ENCODE measurements around the gene COA7. TPM values are rescaled to one million over a fixed set of nuclear protein-coding genes. Genes with fewer than 3 reads are reported as not detected.
A peak's percentile ranks its signal among the peaks of the same experiment; 100 is the strongest.

The COA7 gene
- total and polyA plus RNA-seq, 4 donors: 4.7 to 14.1 (median 8.7) TPM

DNA sequence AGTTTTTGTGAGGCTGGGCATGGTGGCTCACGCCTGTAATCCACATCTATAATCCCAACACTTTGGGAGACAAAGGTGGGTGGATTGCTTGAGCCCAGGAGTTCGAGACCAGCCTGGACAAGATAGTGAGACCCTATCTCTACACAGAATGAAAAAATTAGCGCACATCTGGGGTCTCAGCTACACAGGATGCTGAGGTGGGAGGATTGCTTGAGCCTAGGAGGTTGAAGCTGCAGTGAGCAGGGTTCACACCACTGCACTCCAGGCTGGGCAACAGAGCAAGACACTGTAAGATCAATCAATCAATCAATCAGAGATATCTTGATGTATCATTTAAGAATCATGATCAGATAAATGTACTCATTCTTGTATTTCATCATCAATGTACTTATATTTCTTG is 35.2 kb upstream of the COA7 start:
- H3K27me3 ChIP-seq (ENCODE audit: control insufficient read depth in 4 of 4, insufficient read depth in 4 of 4, low read length in 3 of 4): no peaks in the 10 kb centered on the region
- H3K27ac ChIP-seq (ENCODE audit: low read depth in 1 of 2, low read length in 2 of 2): no peak overlapping the region
- no peaks in the 10 kb centered on the region for H3K9me3 ChIP-seq (ENCODE audit: control insufficient read depth in 4 of 4, low read length in 3 of 4)
- no peak overlapping the region for H3K4me3 ChIP-seq (ENCODE audit: low read depth in 1 of 3, low read length in 3 of 3)
- H3K9ac ChIP-seq (ENCODE audit: low read depth in 1 of 2, low read length in 2 of 2): no peak overlapping the region
- H3K4me1 ChIP-seq (ENCODE audit: control insufficient read depth in 4 of 4, insufficient read depth in 4 of 4, low read length in 3 of 4): peaks cover 10 to 18% (median 17%) of the 10 kb centered on the region in 4 donors
- TF ChIP-seq, protein P1, sequence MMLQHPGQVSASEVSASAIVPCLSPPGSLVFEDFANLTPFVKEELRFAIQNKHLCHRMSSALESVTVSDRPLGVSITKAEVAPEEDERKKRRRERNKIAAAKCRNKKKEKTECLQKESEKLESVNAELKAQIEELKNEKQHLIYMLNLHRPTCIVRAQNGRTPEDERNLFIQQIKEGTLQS (IDR thresholded peaks at IDR 0.05): no peak
- TF ChIP-seq FOXA2 (IDR thresholded peaks at IDR 0.05) (no peak), RAD21 (IDR thresholded peaks at IDR 0.05) (no peak)
- TF ChIP-seq, protein P2, sequence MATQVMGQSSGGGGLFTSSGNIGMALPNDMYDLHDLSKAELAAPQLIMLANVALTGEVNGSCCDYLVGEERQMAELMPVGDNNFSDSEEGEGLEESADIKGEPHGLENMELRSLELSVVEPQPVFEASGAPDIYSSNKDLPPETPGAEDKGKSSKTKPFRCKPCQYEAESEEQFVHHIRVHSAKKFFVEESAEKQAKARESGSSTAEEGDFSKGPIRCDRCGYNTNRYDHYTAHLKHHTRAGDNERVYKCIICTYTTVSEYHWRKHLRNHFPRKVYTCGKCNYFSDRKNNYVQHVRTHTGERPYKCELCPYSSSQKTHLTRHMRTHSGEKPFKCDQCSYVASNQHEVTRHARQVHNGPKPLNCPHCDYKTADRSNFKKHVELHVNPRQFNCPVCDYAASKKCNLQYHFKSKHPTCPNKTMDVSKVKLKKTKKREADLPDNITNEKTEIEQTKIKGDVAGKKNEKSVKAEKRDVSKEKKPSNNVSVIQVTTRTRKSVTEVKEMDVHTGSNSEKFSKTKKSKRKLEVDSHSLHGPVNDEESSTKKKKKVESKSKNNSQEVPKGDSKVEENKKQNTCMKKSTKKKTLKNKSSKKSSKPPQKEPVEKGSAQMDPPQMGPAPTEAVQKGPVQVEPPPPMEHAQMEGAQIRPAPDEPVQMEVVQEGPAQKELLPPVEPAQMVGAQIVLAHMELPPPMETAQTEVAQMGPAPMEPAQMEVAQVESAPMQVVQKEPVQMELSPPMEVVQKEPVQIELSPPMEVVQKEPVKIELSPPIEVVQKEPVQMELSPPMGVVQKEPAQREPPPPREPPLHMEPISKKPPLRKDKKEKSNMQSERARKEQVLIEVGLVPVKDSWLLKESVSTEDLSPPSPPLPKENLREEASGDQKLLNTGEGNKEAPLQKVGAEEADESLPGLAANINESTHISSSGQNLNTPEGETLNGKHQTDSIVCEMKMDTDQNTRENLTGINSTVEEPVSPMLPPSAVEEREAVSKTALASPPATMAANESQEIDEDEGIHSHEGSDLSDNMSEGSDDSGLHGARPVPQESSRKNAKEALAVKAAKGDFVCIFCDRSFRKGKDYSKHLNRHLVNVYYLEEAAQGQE (IDR thresholded peaks at IDR 0.05): no peak
- DNase-seq (ENCODE audit: low spot score): no peak
- WGBS: 97% methylated on average over 3 of the region's 3 CpGs
- H3K36me3 ChIP-seq (ENCODE audit: control insufficient read depth in 4 of 4, insufficient read depth in 3 of 4, low read depth in 1 of 4, low read length in 3 of 4): peaks cover 0 to 4% (median 0%) of the 10 kb centered on the region in 4 donors

DNA sequence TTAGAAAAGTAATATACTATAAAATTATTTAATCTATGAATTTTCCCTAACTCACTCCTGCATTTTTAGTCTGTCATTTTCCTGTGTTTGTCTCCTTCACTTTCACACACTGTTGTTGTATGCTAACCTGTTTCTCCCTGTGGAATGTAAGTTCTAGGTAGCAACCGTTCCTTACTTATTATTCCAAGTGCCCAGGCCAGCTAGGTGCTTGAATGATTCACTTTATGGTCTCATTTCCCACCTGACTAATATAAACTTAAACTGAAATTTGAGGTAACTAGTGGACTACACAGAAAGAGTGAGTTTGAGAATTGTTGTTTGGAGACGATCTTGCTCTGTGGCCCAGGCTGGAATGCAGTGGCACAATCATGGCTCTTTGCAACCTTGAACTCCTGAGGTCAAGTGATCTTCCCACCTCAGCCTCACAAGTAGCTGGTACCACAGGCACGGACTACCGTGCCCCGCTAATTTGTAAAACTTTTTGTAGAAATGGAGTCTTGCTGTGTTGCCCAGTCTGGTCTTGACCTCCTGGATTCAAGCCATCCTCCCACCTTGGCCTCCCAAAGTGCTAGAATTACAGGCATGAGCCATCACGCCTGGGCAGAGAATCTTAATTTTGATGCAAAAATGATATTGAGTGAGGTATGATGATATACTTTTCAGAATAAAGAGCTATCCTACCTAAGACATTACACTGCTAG is 30.0 kb upstream of the COA7 start:
- TF ChIP-seq, protein P3, sequence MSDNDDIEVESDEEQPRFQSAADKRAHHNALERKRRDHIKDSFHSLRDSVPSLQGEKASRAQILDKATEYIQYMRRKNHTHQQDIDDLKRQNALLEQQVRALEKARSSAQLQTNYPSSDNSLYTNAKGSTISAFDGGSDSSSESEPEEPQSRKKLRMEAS (IDR thresholded peaks at IDR 0.05): no peak
- TF ChIP-seq RAD21 (IDR thresholded peaks at IDR 0.05) (no peak), GABPA (IDR thresholded peaks at IDR 0.05 in 1 of 2, conservative IDR thresholded peaks at IDR 0.05 in 1 of 2) (no peak), RXRA (IDR thresholded peaks at IDR 0.05) (peak in 1 of 2 donors; percentile 14)
- TF ChIP-seq, protein P4, sequence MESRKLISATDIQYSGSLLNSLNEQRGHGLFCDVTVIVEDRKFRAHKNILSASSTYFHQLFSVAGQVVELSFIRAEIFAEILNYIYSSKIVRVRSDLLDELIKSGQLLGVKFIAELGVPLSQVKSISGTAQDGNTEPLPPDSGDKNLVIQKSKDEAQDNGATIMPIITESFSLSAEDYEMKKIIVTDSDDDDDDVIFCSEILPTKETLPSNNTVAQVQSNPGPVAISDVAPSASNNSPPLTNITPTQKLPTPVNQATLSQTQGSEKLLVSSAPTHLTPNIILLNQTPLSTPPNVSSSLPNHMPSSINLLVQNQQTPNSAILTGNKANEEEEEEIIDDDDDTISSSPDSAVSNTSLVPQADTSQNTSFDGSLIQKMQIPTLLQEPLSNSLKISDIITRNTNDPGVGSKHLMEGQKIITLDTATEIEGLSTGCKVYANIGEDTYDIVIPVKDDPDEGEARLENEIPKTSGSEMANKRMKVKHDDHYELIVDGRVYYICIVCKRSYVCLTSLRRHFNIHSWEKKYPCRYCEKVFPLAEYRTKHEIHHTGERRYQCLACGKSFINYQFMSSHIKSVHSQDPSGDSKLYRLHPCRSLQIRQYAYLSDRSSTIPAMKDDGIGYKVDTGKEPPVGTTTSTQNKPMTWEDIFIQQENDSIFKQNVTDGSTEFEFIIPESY (IDR thresholded peaks at IDR 0.05): no peak
- 67% methylated on average over 6 of the region's 6 CpGs for WGBS
- Histone ChIP-seq H3K9me3 (ENCODE audit: control insufficient read depth in 4 of 4, low read length in 3 of 4) (no peaks in the 10 kb centered on the region), H3K4me3 (ENCODE audit: low read depth in 1 of 3, low read length in 3 of 3) (peak overlapping the region in 1 of 3 donors; percentile 96), H3K36me3 (ENCODE audit: control insufficient read depth in 4 of 4, insufficient read depth in 3 of 4, low read depth in 1 of 4, low read length in 3 of 4) (peaks cover 0 to 4% (median 0%) of the 10 kb centered on the region in 4 donors), H3K27me3 (ENCODE audit: control insufficient read depth in 4 of 4, insufficient read depth in 4 of 4, low read length in 3 of 4) (no peaks in the 10 kb centered on the region), H3K27ac (ENCODE audit: low read depth in 1 of 2, low read length in 2 of 2) (peak overlapping the region in 1 of 2 donors; percentile 6), H3K4me1 (ENCODE audit: control insufficient read depth in 4 of 4, insufficient read depth in 4 of 4, low read length in 3 of 4) (peaks cover 7 to 21% (median 16%) of the 10 kb centered on the region in 4 donors), H3K9ac (ENCODE audit: low read depth in 1 of 2, low read length in 2 of 2) (no peak overlapping the region)
- no peak for DNase-seq (ENCODE audit: low spot score)

DNA sequence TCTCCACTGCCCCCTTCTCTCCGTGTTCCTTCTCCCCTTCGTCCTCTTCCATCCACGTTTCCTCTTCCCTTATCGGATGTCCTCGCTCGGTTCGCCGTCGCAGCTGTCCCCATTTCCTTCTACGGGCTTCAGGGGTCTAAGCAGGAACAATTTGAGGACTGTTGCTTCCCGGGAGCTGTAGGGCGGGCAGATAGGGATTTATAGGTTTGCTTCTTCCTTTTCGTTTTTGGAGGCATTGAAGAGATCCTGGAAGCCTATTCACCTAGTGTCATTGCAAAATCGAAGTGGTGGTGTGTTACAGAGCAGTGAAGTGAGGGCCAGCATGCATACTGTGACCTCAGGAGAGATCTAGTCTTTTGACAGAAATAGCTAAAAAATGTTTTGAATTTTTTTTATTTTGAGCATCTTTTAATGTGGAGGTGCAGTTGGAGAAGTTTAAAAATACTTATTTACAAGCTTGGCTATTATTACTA is 29.0 kb upstream of the COA7 start:
- Histone ChIP-seq H3K4me1 (ENCODE audit: control insufficient read depth in 4 of 4, insufficient read depth in 4 of 4, low read length in 3 of 4) (peaks cover 7 to 21% (median 16%) of the 10 kb centered on the region in 4 donors), H3K27me3 (ENCODE audit: control insufficient read depth in 4 of 4, insufficient read depth in 4 of 4, low read length in 3 of 4) (no peaks in the 10 kb centered on the region), H3K9ac (ENCODE audit: low read depth in 1 of 2, low read length in 2 of 2) (peak overlapping the region; percentile 66 to 86), H3K9me3 (ENCODE audit: control insufficient read depth in 4 of 4, low read length in 3 of 4) (no peaks in the 10 kb centered on the region), H3K36me3 (ENCODE audit: control insufficient read depth in 4 of 4, insufficient read depth in 3 of 4, low read depth in 1 of 4, low read length in 3 of 4) (peaks cover 0 to 4% (median 0%) of the 10 kb centered on the region in 4 donors), H3K27ac (ENCODE audit: low read depth in 1 of 2, low read length in 2 of 2) (peak overlapping the region; percentile 74 to 86), H3K4me3 (ENCODE audit: low read depth in 1 of 3, low read length in 3 of 3) (peak overlapping the region; percentile 81 to 96 (median 84))
- WGBS: 2% methylated on average over 14 of the region's 14 CpGs
- peak; percentile 39 for DNase-seq (ENCODE audit: low spot score)
- peak; percentile 15 for TF ChIP-seq YY1 (IDR thresholded peaks at IDR 0.05)
- TF ChIP-seq, protein P5, sequence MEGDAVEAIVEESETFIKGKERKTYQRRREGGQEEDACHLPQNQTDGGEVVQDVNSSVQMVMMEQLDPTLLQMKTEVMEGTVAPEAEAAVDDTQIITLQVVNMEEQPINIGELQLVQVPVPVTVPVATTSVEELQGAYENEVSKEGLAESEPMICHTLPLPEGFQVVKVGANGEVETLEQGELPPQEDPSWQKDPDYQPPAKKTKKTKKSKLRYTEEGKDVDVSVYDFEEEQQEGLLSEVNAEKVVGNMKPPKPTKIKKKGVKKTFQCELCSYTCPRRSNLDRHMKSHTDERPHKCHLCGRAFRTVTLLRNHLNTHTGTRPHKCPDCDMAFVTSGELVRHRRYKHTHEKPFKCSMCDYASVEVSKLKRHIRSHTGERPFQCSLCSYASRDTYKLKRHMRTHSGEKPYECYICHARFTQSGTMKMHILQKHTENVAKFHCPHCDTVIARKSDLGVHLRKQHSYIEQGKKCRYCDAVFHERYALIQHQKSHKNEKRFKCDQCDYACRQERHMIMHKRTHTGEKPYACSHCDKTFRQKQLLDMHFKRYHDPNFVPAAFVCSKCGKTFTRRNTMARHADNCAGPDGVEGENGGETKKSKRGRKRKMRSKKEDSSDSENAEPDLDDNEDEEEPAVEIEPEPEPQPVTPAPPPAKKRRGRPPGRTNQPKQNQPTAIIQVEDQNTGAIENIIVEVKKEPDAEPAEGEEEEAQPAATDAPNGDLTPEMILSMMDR (IDR thresholded peaks at IDR 0.05; ENCODE audit: low read depth, low read length, missing input control): no peak
